Neural progenitor cell (in vitro differentiated cells): Measurements from ENCODE around the gene TBC1D4.

Experiments
- CTCF ChIP-seq: fragments of 200-600 bp; sonication (generic); IDR thresholded peaks from 2 replicates; pipeline ENCODE4 v1.5.1; 2017; ENCODE audit warnings: antibody characterized with exemption, mild to moderate bottlenecking
- EZH2 ChIP-seq: fragments of 200-600 bp; sonication (generic); IDR thresholded peaks from 2 replicates; pipeline ENCODE4 v1.6.1; 2017; ENCODE audit warnings: antibody characterized with exemption, mild to moderate bottlenecking, moderate library complexity

- TF ChIP-seq CTCF: no peak
- TF ChIP-seq EZH2: no peak
Measured at GRCh38 chr13:75236774-75237173, 245.2 kb downstream of the TBC1D4 start.
